Hepatocyte (in vitro differentiated cells): Measurements from ENCODE around the gene COBL.

Source experiments
- EZH2 ChIP-seq: fragments of 200-600 bp; sonication (generic); IDR thresholded peaks from 2 replicates; pipeline ENCODE4 v1.6.1; 2016; ENCODE audit warnings: antibody characterized with exemption, mild to moderate bottlenecking, borderline replicate concordance
- EZH2phosphoT487 ChIP-seq: fragments of 200-600 bp; sonication (generic); IDR thresholded peaks from one replicate; pipeline ENCODE4 v1.6.1; 2018; ENCODE audit warnings: antibody characterized with exemption, mild to moderate bottlenecking, low read depth, moderate library complexity; ENCODE audit not compliant: unreplicated experiment, severe bottlenecking
- TF ChIP-seq, protein P1 (sequence below): fragments of 200-600 bp; sonication (generic); IDR thresholded peaks from 2 replicates; pipeline ENCODE4 v1.5.1; 2016; ENCODE audit warnings: antibody characterized with exemption, mild to moderate bottlenecking; ENCODE audit not compliant: poor library complexity

DNA sequence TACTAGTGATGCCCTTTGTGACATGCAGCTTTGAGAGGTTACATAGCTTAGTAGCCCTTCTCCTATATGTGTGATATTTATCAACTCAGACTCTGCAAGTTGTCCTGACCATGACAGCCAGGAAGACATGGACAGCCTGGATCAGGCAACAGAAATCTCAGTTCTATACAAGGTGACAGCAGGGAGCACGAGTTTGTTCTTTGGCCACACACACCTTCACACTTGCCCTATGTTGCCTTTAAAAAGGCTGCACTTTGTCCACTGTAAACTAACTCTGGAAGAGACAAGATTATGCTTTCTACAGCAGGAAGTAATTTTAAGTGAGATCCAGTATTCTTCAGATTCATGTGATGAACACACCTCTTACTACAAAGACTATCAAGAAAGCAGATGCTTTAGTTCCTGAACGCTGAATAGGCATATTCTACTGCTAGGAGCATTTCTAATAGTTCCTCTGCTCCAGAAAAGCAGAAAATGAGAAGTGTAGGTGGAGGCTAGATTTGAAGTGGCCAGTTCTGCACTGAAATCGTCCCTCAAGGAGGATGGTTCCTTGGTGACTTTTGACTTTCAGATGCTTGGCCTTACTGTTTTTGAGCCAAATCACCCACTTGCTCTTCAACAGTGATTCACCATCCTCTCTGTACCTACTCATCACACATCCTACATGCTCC, 239.2 kb downstream of the COBL start:
- TF ChIP-seq, protein P1, sequence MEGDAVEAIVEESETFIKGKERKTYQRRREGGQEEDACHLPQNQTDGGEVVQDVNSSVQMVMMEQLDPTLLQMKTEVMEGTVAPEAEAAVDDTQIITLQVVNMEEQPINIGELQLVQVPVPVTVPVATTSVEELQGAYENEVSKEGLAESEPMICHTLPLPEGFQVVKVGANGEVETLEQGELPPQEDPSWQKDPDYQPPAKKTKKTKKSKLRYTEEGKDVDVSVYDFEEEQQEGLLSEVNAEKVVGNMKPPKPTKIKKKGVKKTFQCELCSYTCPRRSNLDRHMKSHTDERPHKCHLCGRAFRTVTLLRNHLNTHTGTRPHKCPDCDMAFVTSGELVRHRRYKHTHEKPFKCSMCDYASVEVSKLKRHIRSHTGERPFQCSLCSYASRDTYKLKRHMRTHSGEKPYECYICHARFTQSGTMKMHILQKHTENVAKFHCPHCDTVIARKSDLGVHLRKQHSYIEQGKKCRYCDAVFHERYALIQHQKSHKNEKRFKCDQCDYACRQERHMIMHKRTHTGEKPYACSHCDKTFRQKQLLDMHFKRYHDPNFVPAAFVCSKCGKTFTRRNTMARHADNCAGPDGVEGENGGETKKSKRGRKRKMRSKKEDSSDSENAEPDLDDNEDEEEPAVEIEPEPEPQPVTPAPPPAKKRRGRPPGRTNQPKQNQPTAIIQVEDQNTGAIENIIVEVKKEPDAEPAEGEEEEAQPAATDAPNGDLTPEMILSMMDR: no peak
- TF ChIP-seq EZH2phosphoT487 (no peak), EZH2 (no peak)
